ENCODE data around the gene ATP8A2. TPM values are rescaled to one million over a fixed set of nuclear protein-coding genes. Genes with fewer than 3 reads are reported as not detected.

Gene ATP8A2
- total RNA-seq, 1 donor = 0.72 TPM

GRCh38 chr13:25490236-25490635 lies 118.5 kb downstream of the ATP8A2 start:
- Histone ChIP-seq H4K20me1 (ENCODE audit: insufficient read depth, low read length) (no peaks in the 10 kb centered on the region), H3K79me2 (ENCODE audit: insufficient read depth, low read length) (no peaks in the 10 kb centered on the region), H3K4me1 (ENCODE audit: insufficient read depth, low read length) (no peaks in the 10 kb centered on the region), H2AFZ (ENCODE audit: low read length) (no peak overlapping the region), H3K27me3 (ENCODE audit: insufficient read depth, low read length) (no peaks in the 10 kb centered on the region), H3K36me3 (ENCODE audit: insufficient read depth, low read length) (no peaks in the 10 kb centered on the region), H3K4me2 (ENCODE audit: insufficient read depth, low read length) (no peak overlapping the region), H3K27ac (ENCODE audit: low read depth, low read length) (no peak overlapping the region), H3K4me3 (ENCODE audit: insufficient read depth, low read length) (no peak overlapping the region), H3K9me3 (ENCODE audit: low read depth, low read length) (no peaks in the 10 kb centered on the region)
- TF ChIP-seq, protein P1, sequence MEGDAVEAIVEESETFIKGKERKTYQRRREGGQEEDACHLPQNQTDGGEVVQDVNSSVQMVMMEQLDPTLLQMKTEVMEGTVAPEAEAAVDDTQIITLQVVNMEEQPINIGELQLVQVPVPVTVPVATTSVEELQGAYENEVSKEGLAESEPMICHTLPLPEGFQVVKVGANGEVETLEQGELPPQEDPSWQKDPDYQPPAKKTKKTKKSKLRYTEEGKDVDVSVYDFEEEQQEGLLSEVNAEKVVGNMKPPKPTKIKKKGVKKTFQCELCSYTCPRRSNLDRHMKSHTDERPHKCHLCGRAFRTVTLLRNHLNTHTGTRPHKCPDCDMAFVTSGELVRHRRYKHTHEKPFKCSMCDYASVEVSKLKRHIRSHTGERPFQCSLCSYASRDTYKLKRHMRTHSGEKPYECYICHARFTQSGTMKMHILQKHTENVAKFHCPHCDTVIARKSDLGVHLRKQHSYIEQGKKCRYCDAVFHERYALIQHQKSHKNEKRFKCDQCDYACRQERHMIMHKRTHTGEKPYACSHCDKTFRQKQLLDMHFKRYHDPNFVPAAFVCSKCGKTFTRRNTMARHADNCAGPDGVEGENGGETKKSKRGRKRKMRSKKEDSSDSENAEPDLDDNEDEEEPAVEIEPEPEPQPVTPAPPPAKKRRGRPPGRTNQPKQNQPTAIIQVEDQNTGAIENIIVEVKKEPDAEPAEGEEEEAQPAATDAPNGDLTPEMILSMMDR (IDR thresholded peaks at IDR 0.05; ENCODE audit: extremely low read depth, low read depth, low read length) = no peak
- no peak for DNase-seq (ENCODE audit: insufficient read length, low spot score, missing footprints)

GRCh38 chr13:25493931-25494640 lies 122.3 kb downstream of the ATP8A2 start:
- TF ChIP-seq, protein P1 (IDR thresholded peaks at IDR 0.05; ENCODE audit: extremely low read depth, low read depth, low read length) = no peak
- no peaks in the 10 kb centered on the region for H3K9me3 ChIP-seq (ENCODE audit: low read depth, low read length)
- no peak overlapping the region for H3K4me2 ChIP-seq (ENCODE audit: insufficient read depth, low read length)
- H4K20me1 ChIP-seq (ENCODE audit: insufficient read depth, low read length) = no peaks in the 10 kb centered on the region
- H2AFZ ChIP-seq (ENCODE audit: low read length) = no peak overlapping the region
- no peaks in the 10 kb centered on the region for H3K36me3 ChIP-seq (ENCODE audit: insufficient read depth, low read length)
- H3K27me3 ChIP-seq (ENCODE audit: insufficient read depth, low read length) = no peaks in the 10 kb centered on the region
- H3K27ac ChIP-seq (ENCODE audit: low read depth, low read length) = no peak overlapping the region
- no peak for DNase-seq (ENCODE audit: insufficient read length, low spot score, missing footprints)
- no peaks in the 10 kb centered on the region for H3K4me1 ChIP-seq (ENCODE audit: insufficient read depth, low read length)
- H3K79me2 ChIP-seq (ENCODE audit: insufficient read depth, low read length) = no peaks in the 10 kb centered on the region
- no peak overlapping the region for H3K4me3 ChIP-seq (ENCODE audit: insufficient read depth, low read length)

- no peak overlapping the region for H3K27ac ChIP-seq (ENCODE audit: low read depth, low read length)
- H3K4me1 ChIP-seq (ENCODE audit: insufficient read depth, low read length) = no peaks in the 10 kb centered on the region
- H3K4me3 ChIP-seq (ENCODE audit: insufficient read depth, low read length) = no peak overlapping the region
- H2AFZ ChIP-seq (ENCODE audit: low read length) = no peak overlapping the region
- no peaks in the 10 kb centered on the region for H3K27me3 ChIP-seq (ENCODE audit: insufficient read depth, low read length)
- no peak overlapping the region for H3K4me2 ChIP-seq (ENCODE audit: insufficient read depth, low read length)
- no peaks in the 10 kb centered on the region for H3K36me3 ChIP-seq (ENCODE audit: insufficient read depth, low read length)
- no peaks in the 10 kb centered on the region for H3K9me3 ChIP-seq (ENCODE audit: low read depth, low read length)
- H4K20me1 ChIP-seq (ENCODE audit: insufficient read depth, low read length) = no peaks in the 10 kb centered on the region
- no peaks in the 10 kb centered on the region for H3K79me2 ChIP-seq (ENCODE audit: insufficient read depth, low read length)
- TF ChIP-seq, protein P1 (IDR thresholded peaks at IDR 0.05; ENCODE audit: extremely low read depth, low read depth, low read length) = no peak
- DNase-seq (ENCODE audit: insufficient read length, low spot score, missing footprints) = no peak
Observed at GRCh38 chr13:25494698-25495411, 123.1 kb downstream of the ATP8A2 start.

- no peaks in the 10 kb centered on the region for H3K27me3 ChIP-seq (ENCODE audit: insufficient read depth, low read length)
- TF ChIP-seq, protein P1 (IDR thresholded peaks at IDR 0.05; ENCODE audit: extremely low read depth, low read depth, low read length) = no peak
- H3K4me1 ChIP-seq (ENCODE audit: insufficient read depth, low read length) = no peaks in the 10 kb centered on the region
- no peak overlapping the region for H3K4me2 ChIP-seq (ENCODE audit: insufficient read depth, low read length)
- H2AFZ ChIP-seq (ENCODE audit: low read length) = no peak overlapping the region
- no peaks in the 10 kb centered on the region for H3K79me2 ChIP-seq (ENCODE audit: insufficient read depth, low read length)
- no peaks in the 10 kb centered on the region for H4K20me1 ChIP-seq (ENCODE audit: insufficient read depth, low read length)
- no peaks in the 10 kb centered on the region for H3K9me3 ChIP-seq (ENCODE audit: low read depth, low read length)
- H3K27ac ChIP-seq (ENCODE audit: low read depth, low read length) = no peak overlapping the region
- H3K36me3 ChIP-seq (ENCODE audit: insufficient read depth, low read length) = no peaks in the 10 kb centered on the region
- no peak overlapping the region for H3K4me3 ChIP-seq (ENCODE audit: insufficient read depth, low read length)
- no peak for DNase-seq (ENCODE audit: insufficient read length, low spot score, missing footprints)
Observed at GRCh38 chr13:25501231-25501630, 129.5 kb downstream of the ATP8A2 start.

All from osteoblast (primary cell).